HG03095 (cell line): Measurements from ENCODE around the gene FGL2.
A peak's percentile ranks its signal among the peaks of the same experiment; 100 is the strongest.
"Not testable (repeated sequence)": the region's sequence is repeated elsewhere in the genome, so short reads cannot be mapped to it uniquely, and the experiment has no call there.

Experiments used
- ATAC-seq: cut with Tn5 transposase; IDR thresholded peaks from one replicate; pipeline ENCODE4 v1.9.1; 2021; ENCODE audit warnings: moderate library complexity; ENCODE audit not compliant: unreplicated experiment

FGL2 gene

GRCh38 chr7:77199013-77199966, at the start of gene FGL2:
Gene FGL2 (minus strand): TSS chr7:77199819. CDS start chr7:77199793, 26 bp downstream.
- ATAC-seq, result peak; percentile 22

DNA sequence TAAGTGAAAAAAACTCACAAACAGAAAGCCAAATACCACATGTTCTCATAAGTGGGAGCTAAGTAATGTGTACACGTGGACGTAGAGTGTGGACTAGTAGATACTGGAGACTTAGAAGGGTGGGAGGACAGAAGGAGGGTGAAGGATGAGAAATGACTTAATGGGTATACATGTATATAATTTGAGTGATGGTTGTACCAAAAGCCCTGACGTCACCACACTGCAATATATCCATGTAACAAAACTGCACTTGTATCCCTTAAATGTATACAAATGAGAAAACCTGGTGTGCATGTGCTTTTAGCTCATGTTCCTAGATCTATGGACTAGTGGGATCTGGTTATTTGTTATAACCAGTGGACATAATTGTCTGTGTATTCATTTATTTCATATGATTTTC, 48.5 kb upstream of the FGL2 start:
- ATAC-seq, result no peak

DNA sequence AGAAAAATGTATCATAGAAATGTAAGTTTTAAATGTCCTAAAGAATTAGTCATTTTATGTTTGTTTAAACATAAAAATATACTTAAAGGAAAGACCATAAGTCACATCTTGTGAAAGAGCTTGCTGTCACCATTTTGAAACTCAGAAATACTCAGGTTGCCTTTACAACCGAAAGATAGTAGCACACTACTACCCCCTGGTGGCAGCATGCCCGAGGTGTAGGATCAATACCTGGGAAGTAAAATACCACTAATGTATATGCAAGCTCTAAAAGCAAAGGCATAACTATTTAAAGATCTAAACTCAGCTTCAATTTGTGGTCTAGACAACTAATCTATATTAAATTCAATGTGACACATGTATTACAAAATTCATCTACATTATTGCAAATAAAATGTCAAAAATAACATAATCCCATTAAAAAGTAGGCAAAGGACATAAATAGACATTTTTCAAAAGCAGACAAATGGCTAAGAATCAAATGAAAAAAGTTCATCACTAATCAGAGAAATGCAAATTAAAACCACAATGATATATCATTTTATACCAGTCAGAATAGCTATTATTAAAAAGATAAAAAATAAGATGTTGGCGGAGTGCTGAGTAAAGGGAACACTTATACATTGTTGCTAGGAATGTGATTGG, 47.7 kb upstream of the FGL2 start:
- ATAC-seq, result peak; percentile 87

- no peak for ATAC-seq
Observed at GRCh38 chr7:77246026-77246640, 46.5 kb upstream of the FGL2 start.

GRCh38 chr7:77245015-77245755, 45.6 kb upstream of the FGL2 start:
- ATAC-seq, result no peak

DNA sequence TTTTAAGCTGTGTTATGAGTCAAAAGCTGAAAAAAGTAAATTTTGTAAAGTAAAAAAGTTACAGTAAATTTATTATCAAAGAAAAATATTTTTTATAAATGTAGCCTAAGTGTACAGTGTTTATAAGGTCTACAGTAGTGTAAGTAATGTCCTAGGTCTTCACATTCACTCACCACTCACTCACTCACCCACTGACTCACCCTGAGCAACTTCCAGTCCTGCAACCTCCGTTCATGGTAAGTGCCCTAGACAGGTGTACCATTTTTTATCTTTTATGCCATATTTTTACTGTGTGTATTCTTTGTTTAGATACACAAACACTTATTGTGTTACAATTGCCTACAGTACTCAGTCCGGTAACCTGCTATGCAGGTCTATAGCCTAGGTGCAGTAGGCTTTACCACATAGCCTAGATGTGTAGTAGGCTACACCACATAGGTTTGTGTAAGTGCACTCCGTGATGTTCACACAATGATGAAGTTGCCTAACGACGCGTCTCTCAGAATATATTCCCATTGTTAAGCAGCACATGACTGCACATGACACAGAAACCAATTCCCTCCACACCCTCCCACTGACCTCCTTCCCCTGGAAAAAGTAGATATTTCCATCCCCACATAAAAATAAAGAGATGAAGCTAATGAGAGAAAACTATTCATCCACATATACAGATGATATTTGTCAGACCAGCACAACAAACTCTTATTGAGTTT, 44.8 kb upstream of the FGL2 start:
- no peak for ATAC-seq

GRCh38 chr7:77242554-77242953, 42.9 kb upstream of the FGL2 start:
- no peak for ATAC-seq

DNA sequence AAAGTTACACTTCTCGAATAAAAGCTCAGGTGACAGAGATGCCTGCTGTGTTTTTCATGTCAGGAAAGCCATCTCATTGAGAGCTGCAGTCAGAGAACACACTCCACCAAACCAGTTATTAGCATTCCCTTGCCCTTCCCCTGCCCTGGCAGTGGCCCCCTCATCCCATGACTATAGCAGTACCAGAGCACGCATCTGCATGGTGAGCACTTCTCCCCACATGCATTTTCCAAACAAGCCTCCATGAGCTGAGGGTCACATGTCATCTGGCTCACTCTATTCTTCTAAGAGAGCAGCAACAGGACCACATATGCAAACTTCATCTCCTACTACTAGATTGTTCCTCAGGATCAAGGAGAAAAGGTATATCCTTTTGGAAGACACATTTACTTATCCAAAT, 42.4 kb upstream of the FGL2 start:
- ATAC-seq, result no peak

GRCh38 chr7:77239471-77239870, 39.9 kb upstream of the FGL2 start:
- no peak for ATAC-seq

GRCh38 chr7:77238703-77239136, 39.1 kb upstream of the FGL2 start:
- ATAC-seq, result no peak

DNA sequence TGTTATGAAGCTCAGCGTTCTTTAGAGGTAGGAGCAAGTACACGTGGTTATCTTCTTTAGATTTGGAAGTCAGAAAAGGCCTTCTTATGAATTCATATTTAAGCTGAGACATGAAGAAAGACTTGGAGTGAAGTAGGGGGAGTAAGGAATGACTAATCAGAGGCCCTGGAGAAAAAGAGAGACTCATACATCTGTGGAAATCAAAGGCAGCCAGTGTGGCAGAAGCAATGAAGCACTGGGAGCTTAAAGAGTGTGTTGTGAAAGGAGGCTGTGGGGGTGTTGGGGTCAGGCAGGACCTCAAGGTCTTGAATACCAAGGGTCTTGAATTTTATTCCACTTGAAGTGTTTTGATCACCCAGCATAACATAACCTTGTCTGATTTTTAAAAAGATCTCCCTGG, 35.7 kb upstream of the FGL2 start:
- no peak for ATAC-seq

DNA sequence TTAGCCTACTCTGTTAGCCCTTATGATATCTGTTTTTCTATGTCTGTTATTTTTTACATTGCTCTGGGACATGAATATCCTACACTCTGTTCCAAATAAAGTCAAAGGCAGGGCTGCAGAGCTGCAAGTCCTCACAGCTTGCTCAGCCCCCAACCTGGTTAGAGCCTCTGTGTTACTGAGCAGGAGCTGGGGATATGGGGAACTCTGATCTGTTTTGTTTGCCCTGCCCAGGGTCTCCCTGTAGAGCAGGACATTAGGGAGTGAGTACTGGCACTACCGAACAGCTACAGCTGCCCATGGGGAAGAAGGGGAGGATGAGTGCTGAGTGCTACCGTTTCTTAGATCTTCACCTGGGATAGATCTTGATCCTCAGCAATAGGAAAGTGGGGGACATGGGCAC, 32.8 kb upstream of the FGL2 start:
- ATAC-seq, result no peak

- ATAC-seq, result not testable (repeated sequence)
Observed at GRCh38 chr7:77228795-77229194, 29.2 kb upstream of the FGL2 start.

GRCh38 chr7:77226357-77226839, 26.8 kb upstream of the FGL2 start:
- no peak for ATAC-seq

GRCh38 chr7:77223261-77223660, 23.6 kb upstream of the FGL2 start:
- ATAC-seq, result no peak

- ATAC-seq, result no peak
Observed at GRCh38 chr7:77222819-77223218, 23.2 kb upstream of the FGL2 start.

DNA sequence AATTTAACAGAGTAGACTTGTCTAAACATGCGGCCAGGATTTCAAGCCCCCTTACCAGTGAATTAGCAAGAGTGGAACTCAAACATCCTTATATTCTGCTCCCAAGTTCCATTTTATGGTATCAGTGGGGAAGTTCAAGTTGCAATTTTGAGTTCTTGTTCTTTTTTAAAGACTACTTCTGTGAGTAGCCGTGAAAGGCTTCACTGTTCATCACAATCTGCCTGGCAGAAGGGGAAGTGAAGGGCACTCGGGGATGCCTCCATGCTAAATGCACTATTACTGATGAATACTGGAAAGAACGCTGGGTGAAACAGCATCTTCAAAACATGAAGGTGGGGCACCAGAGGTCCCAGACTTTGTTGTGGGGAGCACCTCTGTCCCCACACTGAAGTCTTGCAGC, 22.4 kb upstream of the FGL2 start:
- ATAC-seq, result no peak

- not testable (repeated sequence) for ATAC-seq
Observed at GRCh38 chr7:77219701-77220331, 20.2 kb upstream of the FGL2 start.

- no peak for ATAC-seq
Observed at GRCh38 chr7:77217474-77218185, 18.0 kb upstream of the FGL2 start.
